H1 (cell line): ENCODE data around the gene GPM6B.

ENCODE experiments used
- CHD1 ChIP-seq: IDR thresholded peaks from 2 replicates; pipeline ENCODE4 v1.6.1; 2012; ENCODE audit warnings: low read depth, low read length, improper control_type of control experiment
- EP300 ChIP-seq, 2 experiments: IDR thresholded peaks; 1 replicate in 1 of 2; 2 replicates in 1 of 2; pipeline ENCODE4 v1.6.1; 2011 to 2012; ENCODE audit warnings: low read depth in 2 of 2, low read length in 2 of 2, mild to moderate bottlenecking in 2 of 2, borderline replicate concordance in 1 of 2, inconsistent platforms in 1 of 2, moderate library complexity in 1 of 2
- HDAC2 ChIP-seq, 2 experiments: fragments of 300-600 bp in 1 of 2; sonication (generic) in 1 of 2; IDR thresholded peaks; 2 replicates each; pipeline ENCODE4 v1.6.1; 2011 to 2012; ENCODE audit warnings: low read depth in 2 of 2, low read length in 2 of 2, mild to moderate bottlenecking in 2 of 2, moderate library complexity in 2 of 2, borderline replicate concordance in 1 of 2, inconsistent platforms in 1 of 2
- HDAC6 ChIP-seq: IDR thresholded peaks from one replicate; pipeline ENCODE4 v1.7.1; 2012; ENCODE audit warnings: low read depth, mild to moderate bottlenecking, inconsistent platforms, low read length, moderate library complexity
- JUND ChIP-seq: IDR thresholded peaks from 2 replicates; pipeline ENCODE4 v1.6.1; 2011; ENCODE audit warnings: mild to moderate bottlenecking, improper control_type of control experiment, low read length
- KDM1A ChIP-seq: fragments of 200-600, 300-600 bp; sonication (generic); IDR thresholded peaks from 2 replicates; pipeline ENCODE4 v1.7.1; 2016; ENCODE audit warnings: mild to moderate bottlenecking, low read length, borderline replicate concordance
- NRF1 ChIP-seq: IDR thresholded peaks from 2 replicates; pipeline ENCODE4 v1.6.1; 2011; ENCODE audit warnings: mild to moderate bottlenecking, low read depth, low read length, improper control_type of control experiment
- POLR2A ChIP-seq, 2 experiments: IDR thresholded peaks; 1 replicate in 1 of 2; 2 replicates in 1 of 2; pipeline ENCODE4 v1.6.1; 2011; ENCODE audit warnings: low read depth in 2 of 2, low read length in 2 of 2, mild to moderate bottlenecking in 2 of 2; ENCODE audit errors: control extremely low read depth in 1 of 2
- POLR2AphosphoS5 ChIP-seq: IDR thresholded peaks from 2 replicates; pipeline ENCODE4 v1.6.1; 2011; ENCODE audit warnings: low read depth, low read length
- RAD21 ChIP-seq, 2 experiments: IDR thresholded peaks in 1 of 2; conservative IDR thresholded peaks in 1 of 2; 2 replicates each; pipeline ENCODE4 v1.6.1; 2011; ENCODE audit warnings: low read depth in 2 of 2, low read length in 2 of 2, improper control_type of control experiment in 1 of 2, inconsistent platforms in 1 of 2, mild to moderate bottlenecking in 1 of 2, moderate library complexity in 1 of 2
- SP4 ChIP-seq: IDR thresholded peaks from 2 replicates; pipeline ENCODE4 v1.6.1; 2012; ENCODE audit warnings: low read length, inconsistent platforms
- TAF1 ChIP-seq: IDR thresholded peaks from 2 replicates; pipeline ENCODE4 v1.6.1; 2011; ENCODE audit warnings: mild to moderate bottlenecking, low read depth, low read length
- TF ChIP-seq, protein P1 (sequence below), 3 experiments: IDR thresholded peaks; 1 replicate in 2 of 3; 2 replicates in 1 of 3; pipeline versions ENCODE4 v1.5.1 to v1.6.1; 2011; ENCODE audit warnings: low read length in 3 of 3, mild to moderate bottlenecking in 3 of 3, inconsistent platforms in 2 of 3, low read depth in 1 of 3, moderate library complexity in 1 of 3; ENCODE audit not compliant: insufficient read depth in 1 of 3; ENCODE audit errors: control extremely low read depth in 1 of 3

- TF ChIP-seq EP300 (IDR thresholded peaks at IDR 0.05; ENCODE audit: borderline replicate concordance in 1 of 2, low read depth in 2 of 2, low read length in 2 of 2) = no peak
- TF ChIP-seq, protein P1, sequence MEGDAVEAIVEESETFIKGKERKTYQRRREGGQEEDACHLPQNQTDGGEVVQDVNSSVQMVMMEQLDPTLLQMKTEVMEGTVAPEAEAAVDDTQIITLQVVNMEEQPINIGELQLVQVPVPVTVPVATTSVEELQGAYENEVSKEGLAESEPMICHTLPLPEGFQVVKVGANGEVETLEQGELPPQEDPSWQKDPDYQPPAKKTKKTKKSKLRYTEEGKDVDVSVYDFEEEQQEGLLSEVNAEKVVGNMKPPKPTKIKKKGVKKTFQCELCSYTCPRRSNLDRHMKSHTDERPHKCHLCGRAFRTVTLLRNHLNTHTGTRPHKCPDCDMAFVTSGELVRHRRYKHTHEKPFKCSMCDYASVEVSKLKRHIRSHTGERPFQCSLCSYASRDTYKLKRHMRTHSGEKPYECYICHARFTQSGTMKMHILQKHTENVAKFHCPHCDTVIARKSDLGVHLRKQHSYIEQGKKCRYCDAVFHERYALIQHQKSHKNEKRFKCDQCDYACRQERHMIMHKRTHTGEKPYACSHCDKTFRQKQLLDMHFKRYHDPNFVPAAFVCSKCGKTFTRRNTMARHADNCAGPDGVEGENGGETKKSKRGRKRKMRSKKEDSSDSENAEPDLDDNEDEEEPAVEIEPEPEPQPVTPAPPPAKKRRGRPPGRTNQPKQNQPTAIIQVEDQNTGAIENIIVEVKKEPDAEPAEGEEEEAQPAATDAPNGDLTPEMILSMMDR (IDR thresholded peaks at IDR 0.05; ENCODE audit: control extremely low read depth in 1 of 3, insufficient read depth in 1 of 3, low read depth in 1 of 3, low read length in 3 of 3) = no peak
- TF ChIP-seq NRF1 = no peak
- no peak for TF ChIP-seq SP4
- no peak for TF ChIP-seq CHD1
- TF ChIP-seq RAD21 (IDR thresholded peaks at IDR 0.05 in 1 of 2, conservative IDR thresholded peaks at IDR 0.05 in 1 of 2; ENCODE audit: low read depth in 2 of 2, low read length in 2 of 2) = no peak
- TF ChIP-seq KDM1A = no peak
- TF ChIP-seq POLR2AphosphoS5 = no peak
- TF ChIP-seq POLR2A (IDR thresholded peaks at IDR 0.05; ENCODE audit: control extremely low read depth in 1 of 2, low read depth in 2 of 2, low read length in 2 of 2) = no peak
- no peak for TF ChIP-seq JUND
- no peak for TF ChIP-seq HDAC2 (IDR thresholded peaks at IDR 0.05; ENCODE audit: borderline replicate concordance in 1 of 2, low read depth in 2 of 2, low read length in 2 of 2)
- no peak for TF ChIP-seq TAF1
- no peak for TF ChIP-seq HDAC6
Measured at GRCh38 chrX:13770013-13770535, 46.8 kb downstream of the GPM6B start.
